T1000 (cell line): ENCODE results near the gene KLK14.

Source experiments
- DNase-seq: peaks from one replicate; lab custom pipeline; 2025; ENCODE audit warnings: mixed read lengths; lab: John Stamatoyannopoulos, UW

KLK14 gene

DNA sequence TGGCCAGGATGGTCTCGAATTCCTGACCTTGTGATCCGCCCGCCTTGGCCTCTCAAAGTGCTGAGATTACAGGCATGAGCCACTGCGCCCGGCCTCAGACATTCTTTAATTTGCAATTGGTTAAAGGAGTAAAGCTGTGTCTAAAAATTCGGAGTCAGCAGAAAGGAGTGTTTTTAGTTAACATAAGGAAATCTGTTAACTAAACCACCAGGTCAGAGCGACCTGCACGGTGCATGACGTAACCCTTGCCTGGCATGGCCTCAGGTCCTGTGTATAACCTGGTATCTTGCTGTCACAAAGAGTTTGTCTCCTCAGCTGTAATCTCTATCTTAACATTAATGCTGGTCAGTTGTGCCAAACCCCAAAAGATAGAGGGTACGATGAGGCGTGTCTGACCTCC lies 38.4 kb downstream of the KLK14 start:
- DNase-seq = no peak

GRCh38 chr19:51043497-51043896 lies 39.2 kb downstream of the KLK14 start:
- DNase-seq = no peak

DNA sequence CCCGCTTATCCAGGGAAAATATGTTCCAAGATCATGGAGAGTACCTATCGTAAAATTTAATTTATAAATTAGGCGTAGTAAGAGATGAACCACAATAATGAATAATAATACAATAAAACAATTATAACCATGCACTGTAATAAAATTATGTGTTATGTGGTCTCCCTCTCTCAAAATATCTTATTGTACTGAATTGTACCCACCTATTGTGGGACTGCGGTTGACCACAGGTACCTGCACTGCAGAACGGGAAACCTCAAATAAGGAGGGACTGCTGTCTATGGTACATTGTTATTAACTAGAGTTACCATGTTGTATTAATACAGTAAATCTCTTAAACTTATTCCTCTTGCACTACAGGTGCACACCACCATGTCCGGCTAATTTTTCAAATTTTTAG lies 42.5 kb downstream of the KLK14 start:
- DNase-seq = no peak

DNA sequence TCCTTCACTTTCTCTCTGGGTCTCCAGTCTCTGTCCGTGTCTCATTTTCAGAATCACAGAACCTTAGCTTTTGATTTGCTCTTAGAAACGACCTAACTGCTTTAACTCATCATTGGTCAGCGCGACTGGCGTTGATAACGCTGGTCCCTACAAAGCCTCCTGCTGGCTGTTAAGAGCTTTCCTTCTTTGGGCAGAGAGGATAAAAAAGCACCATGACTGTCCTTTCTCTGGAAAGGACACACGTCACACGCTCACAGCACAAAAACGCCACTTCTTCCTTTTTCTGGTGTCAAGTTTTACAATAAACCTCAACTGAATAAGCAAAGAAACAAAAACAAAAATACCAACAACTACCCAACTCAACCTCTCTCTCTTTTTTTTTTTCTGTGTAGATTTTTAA lies 46.2 kb downstream of the KLK14 start:
- DNase-seq = no peak

- DNase-seq = no peak
These were observed 48.0 kb downstream of the KLK14 start, which contains the start of gene KLK12 for GRCh38 chr19:51034704-51035103. KLK12 (minus strand) TSS chr19:51035002; CDS start chr19:51034621, 381 bp downstream.

DNA sequence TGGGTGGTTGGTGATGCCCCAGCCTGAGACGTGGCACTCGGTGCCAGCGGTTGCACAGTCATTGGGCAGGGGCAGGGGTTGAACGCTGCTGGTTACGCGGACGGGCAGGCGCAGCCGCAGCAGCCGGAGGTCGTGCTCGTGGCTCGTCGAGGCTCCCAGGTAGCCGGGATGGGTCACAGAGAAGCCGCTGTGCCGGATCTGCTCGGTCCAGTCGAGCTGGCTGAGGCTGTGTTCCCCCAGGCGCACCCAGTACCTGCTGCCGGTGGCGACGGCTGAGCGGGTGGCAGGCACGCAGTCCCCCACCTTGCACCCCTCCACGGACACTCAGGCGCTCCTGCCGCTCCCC lies 50.8 kb downstream of the KLK14 start:
- no peak for DNase-seq

DNA sequence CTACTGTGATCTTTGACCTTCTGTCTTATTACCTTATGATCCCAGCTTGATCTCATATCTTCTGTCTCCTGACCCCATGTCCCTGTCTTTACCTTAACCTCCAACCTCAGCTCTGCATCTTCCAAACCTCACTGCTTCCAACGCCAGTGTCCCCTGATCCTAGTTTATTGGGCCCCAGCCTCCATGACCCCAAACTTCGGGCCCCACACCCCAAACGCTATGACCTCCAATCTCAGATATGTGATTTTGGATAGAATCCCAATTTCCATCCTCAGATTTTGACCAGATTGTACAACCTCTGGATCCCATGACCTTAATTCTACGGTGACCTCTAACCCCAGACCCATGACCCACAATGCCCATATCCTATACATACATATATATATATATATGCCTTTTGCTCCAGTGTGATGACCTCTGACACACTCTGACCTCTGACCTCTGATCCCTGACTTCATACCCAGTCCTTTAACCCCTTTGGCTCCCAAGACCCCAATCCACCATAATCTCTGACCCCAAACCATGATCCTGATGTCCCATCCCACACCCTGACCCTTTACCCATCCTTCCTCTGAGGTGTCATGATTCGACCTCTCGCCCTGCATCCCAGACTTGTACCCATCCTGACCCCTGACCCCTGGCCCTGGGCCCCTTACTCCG lies 51.3 kb downstream of the KLK14 start:
- no peak for DNase-seq

DNA sequence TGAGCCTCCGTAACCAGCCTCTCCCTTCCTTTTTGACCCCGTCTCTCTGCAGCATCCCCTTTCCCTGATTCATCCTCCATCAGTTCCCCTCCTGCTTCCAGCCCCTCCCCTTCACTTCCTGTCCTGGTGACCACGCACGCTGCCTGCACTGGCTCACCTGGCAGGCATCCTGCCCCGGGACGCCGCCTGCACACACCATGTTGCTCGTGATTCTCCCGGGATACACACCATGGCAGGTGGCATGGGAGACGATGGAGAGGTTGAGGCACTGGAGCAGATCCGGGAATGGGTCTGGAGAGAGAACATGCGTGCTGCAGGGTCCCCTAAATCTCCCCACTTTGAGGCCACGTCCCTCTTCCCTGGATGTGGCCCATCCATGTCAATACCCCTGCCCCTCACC lies 52.1 kb downstream of the KLK14 start:
- no peak for DNase-seq

GRCh38 chr19:51029718-51030117 lies 53.0 kb downstream of the KLK14 start:
- no peak for DNase-seq
